Peyer's patch (tissue), 4 donors: ENCODE measurements around the gene NKAIN2.

Source experiments
- CTCF ChIP-seq, 6 experiments: fragments of 450-650 bp in 4 of 6; fragments of 200-600 bp in 2 of 6; sonication (generic) in 1 of 6; IDR thresholded peaks; one replicate each; pipeline ENCODE4 v1.5.1; 2017 to 2019; ENCODE audit warnings: antibody characterized with exemption in 6 of 6, mild to moderate bottlenecking in 3 of 6, moderate library complexity in 1 of 6
- POLR2A ChIP-seq, 2 donors: fragments of 450-650 bp; IDR thresholded peaks; one replicate each; pipeline ENCODE4 v1.5.1; 2017; ENCODE audit warnings: antibody characterized with exemption in 2 of 2, mild to moderate bottlenecking in 2 of 2, moderate library complexity in 2 of 2

- TF ChIP-seq CTCF (IDR thresholded peaks at IDR 0.05) (no peak), POLR2A (IDR thresholded peaks at IDR 0.05) (no peak)
These were observed 26.1 kb upstream of the NKAIN2 start for GRCh38 chr6:123777563-123777962.
